Stimulated activated memory B cell treated with anti-CD40 and anti-IgM and Interleukin-4, amounts not matched to agents 10 μg/mL and 1 μg/mL and 100 μg/mL, for 72 hours (primary cell): Measurements from ENCODE around the gene PSRC1.
A peak's percentile ranks its signal among the peaks of the same experiment; 100 is the strongest.

Source experiments
- ATAC-seq: fragments of 150-1000 bp; cut with Tn5 transposase; 2 replicates; pipeline ENCODE4 v1.10.0; 2021
- H3K27ac Mint-ChIP-seq: one replicate; pipeline ENCODE4 v1.8.0; 2022; ENCODE audit warnings: mild to moderate bottlenecking, mixed read lengths
- H3K27me3 Mint-ChIP-seq: one replicate; pipeline ENCODE4 v1.8.0; 2022; ENCODE audit warnings: mixed read lengths
- H3K36me3 Mint-ChIP-seq: one replicate; pipeline ENCODE4 v1.8.0; 2022; ENCODE audit warnings: mixed read lengths
- H3K4me1 Mint-ChIP-seq: one replicate; pipeline ENCODE4 v1.8.0; 2022; ENCODE audit warnings: mixed read lengths
- H3K4me3 Mint-ChIP-seq: one replicate; pipeline ENCODE4 v1.8.0; 2022; ENCODE audit warnings: mild to moderate bottlenecking, moderate library complexity, mixed read lengths
- H3K9me3 Mint-ChIP-seq: one replicate; pipeline ENCODE4 v1.8.0; 2022; ENCODE audit warnings: mixed read lengths

PSRC1 gene

GRCh38 chr1:109281680-109282496, 1.1 kb downstream of the PSRC1 start:
- Mint-ChIP-seq H3K9me3 (no peaks in the 10 kb centered on the region), H3K27ac (no peak overlapping the region), H3K4me3 (peak overlapping the region; percentile 44), H3K4me1 (peaks cover 13% of the 10 kb centered on the region), H3K36me3 (no peaks in the 10 kb centered on the region), H3K27me3 (no peaks in the 10 kb centered on the region)
- no peak for ATAC-seq

- H3K36me3 Mint-ChIP-seq: no peaks in the 10 kb centered on the region
Measured at GRCh38 chr1:109280862-109281261, 2.1 kb downstream of the PSRC1 start.

GRCh38 chr1:109279615-109280278, 3.2 kb downstream of the PSRC1 start:
- H3K4me3 Mint-ChIP-seq: no peak overlapping the region
- H3K27ac Mint-ChIP-seq: no peak overlapping the region
- ATAC-seq: no peak

More at GRCh38 chr1:109280862-109281261, 2.1 kb downstream of the PSRC1 start:
- no peaks in the 10 kb centered on the region for H3K27me3 Mint-ChIP-seq
- no peak overlapping the region for H3K4me3 Mint-ChIP-seq
- H3K4me1 Mint-ChIP-seq: peaks cover 13% of the 10 kb centered on the region
- no peak overlapping the region for H3K27ac Mint-ChIP-seq
- ATAC-seq: no peak
- H3K9me3 Mint-ChIP-seq: no peaks in the 10 kb centered on the region

GRCh38 chr1:109277434-109278204, 5.3 kb downstream of the PSRC1 start:
- H3K4me3 Mint-ChIP-seq: no peak overlapping the region
- H3K27me3 Mint-ChIP-seq: peaks cover 27% of the 10 kb centered on the region
- H3K27ac Mint-ChIP-seq: no peak overlapping the region
- ATAC-seq: peak; percentile 69
- H3K9me3 Mint-ChIP-seq: no peaks in the 10 kb centered on the region
- H3K4me1 Mint-ChIP-seq: peaks cover 6% of the 10 kb centered on the region
- H3K36me3 Mint-ChIP-seq: no peaks in the 10 kb centered on the region

More at GRCh38 chr1:109279615-109280278, 3.2 kb downstream of the PSRC1 start:
- H3K9me3 Mint-ChIP-seq: no peaks in the 10 kb centered on the region
- peaks cover 13% of the 10 kb centered on the region for H3K4me1 Mint-ChIP-seq
- H3K36me3 Mint-ChIP-seq: no peaks in the 10 kb centered on the region
- H3K27me3 Mint-ChIP-seq: peaks cover 9% of the 10 kb centered on the region

- peaks cover 31% of the 10 kb centered on the region for H3K27me3 Mint-ChIP-seq
Measured at GRCh38 chr1:109275706-109276345, 7.1 kb downstream of the PSRC1 start.

GRCh38 chr1:109274533-109275476, 8.1 kb downstream of the PSRC1 start:
- Mint-ChIP-seq H3K27me3 (peaks cover 31% of the 10 kb centered on the region), H3K4me3 (no peak overlapping the region), H3K9me3 (no peaks in the 10 kb centered on the region), H3K27ac (no peak overlapping the region), H3K36me3 (no peaks in the 10 kb centered on the region), H3K4me1 (peaks cover 6% of the 10 kb centered on the region)
- ATAC-seq: no peak

More at GRCh38 chr1:109275706-109276345, 7.1 kb downstream of the PSRC1 start:
- Mint-ChIP-seq H3K36me3 (no peaks in the 10 kb centered on the region), H3K9me3 (no peaks in the 10 kb centered on the region), H3K4me3 (no peak overlapping the region), H3K27ac (no peak overlapping the region), H3K4me1 (peaks cover 6% of the 10 kb centered on the region)
- ATAC-seq: no peak

GRCh38 chr1:109273570-109274288, 9.2 kb downstream of the PSRC1 start:
- peaks cover 31% of the 10 kb centered on the region for H3K27me3 Mint-ChIP-seq
- H3K4me1 Mint-ChIP-seq: peaks cover 6% of the 10 kb centered on the region
- no peaks in the 10 kb centered on the region for H3K36me3 Mint-ChIP-seq
- H3K9me3 Mint-ChIP-seq: no peaks in the 10 kb centered on the region
- ATAC-seq: no peak
- no peak overlapping the region for H3K4me3 Mint-ChIP-seq
- no peak overlapping the region for H3K27ac Mint-ChIP-seq

- peaks cover 6% of the 10 kb centered on the region for H3K4me1 Mint-ChIP-seq
- H3K4me3 Mint-ChIP-seq: no peak overlapping the region
- no peaks in the 10 kb centered on the region for H3K9me3 Mint-ChIP-seq
- no peak overlapping the region for H3K27ac Mint-ChIP-seq
- H3K27me3 Mint-ChIP-seq: peaks cover 31% of the 10 kb centered on the region
- no peaks in the 10 kb centered on the region for H3K36me3 Mint-ChIP-seq
- ATAC-seq: no peak
Measured at GRCh38 chr1:109272831-109273547, 10.0 kb downstream of the PSRC1 start.

GRCh38 chr1:109272021-109272799, 10.7 kb downstream of the PSRC1 start:
- Mint-ChIP-seq H3K4me3 (no peak overlapping the region), H3K27ac (no peak overlapping the region), H3K9me3 (no peaks in the 10 kb centered on the region), H3K27me3 (peaks cover 31% of the 10 kb centered on the region), H3K36me3 (no peaks in the 10 kb centered on the region), H3K4me1 (peaks cover 8% of the 10 kb centered on the region)
- no peak for ATAC-seq

- no peak for ATAC-seq
- H3K4me3 Mint-ChIP-seq: no peak overlapping the region
- peaks cover 6% of the 10 kb centered on the region for H3K4me1 Mint-ChIP-seq
- no peaks in the 10 kb centered on the region for H3K36me3 Mint-ChIP-seq
- no peak overlapping the region for H3K27ac Mint-ChIP-seq
- peaks cover 31% of the 10 kb centered on the region for H3K27me3 Mint-ChIP-seq
- H3K9me3 Mint-ChIP-seq: no peaks in the 10 kb centered on the region
Measured at GRCh38 chr1:109271458-109271857, 11.5 kb downstream of the PSRC1 start.

- ATAC-seq: no peak
- no peak overlapping the region for H3K27ac Mint-ChIP-seq
- peaks cover 31% of the 10 kb centered on the region for H3K27me3 Mint-ChIP-seq
- H3K9me3 Mint-ChIP-seq: no peaks in the 10 kb centered on the region
- no peaks in the 10 kb centered on the region for H3K36me3 Mint-ChIP-seq
- H3K4me3 Mint-ChIP-seq: no peak overlapping the region
- peaks cover 6% of the 10 kb centered on the region for H3K4me1 Mint-ChIP-seq
Measured at GRCh38 chr1:109270623-109271317, 12.2 kb downstream of the PSRC1 start.

GRCh38 chr1:109269981-109270622, 12.8 kb downstream of the PSRC1 start:
- H3K4me1 Mint-ChIP-seq: peaks cover 6% of the 10 kb centered on the region
- no peak for ATAC-seq
- H3K36me3 Mint-ChIP-seq: no peaks in the 10 kb centered on the region
- H3K27ac Mint-ChIP-seq: no peak overlapping the region
- H3K4me3 Mint-ChIP-seq: no peak overlapping the region
- H3K27me3 Mint-ChIP-seq: peaks cover 25% of the 10 kb centered on the region
- no peaks in the 10 kb centered on the region for H3K9me3 Mint-ChIP-seq
